Hematopoietic multipotent progenitor cell treated with erythropoietin and hydrocortisone succinate and interleukin-3 and kit ligand, for 15 days (in vitro differentiated cells): ENCODE results near the gene INS.

Experiments used
- DNase-seq: peaks from one replicate; pipeline ENCODE4 v3.0.0-alpha.2; 2015; ENCODE audit warnings: low spot score

Gene INS

DNA sequence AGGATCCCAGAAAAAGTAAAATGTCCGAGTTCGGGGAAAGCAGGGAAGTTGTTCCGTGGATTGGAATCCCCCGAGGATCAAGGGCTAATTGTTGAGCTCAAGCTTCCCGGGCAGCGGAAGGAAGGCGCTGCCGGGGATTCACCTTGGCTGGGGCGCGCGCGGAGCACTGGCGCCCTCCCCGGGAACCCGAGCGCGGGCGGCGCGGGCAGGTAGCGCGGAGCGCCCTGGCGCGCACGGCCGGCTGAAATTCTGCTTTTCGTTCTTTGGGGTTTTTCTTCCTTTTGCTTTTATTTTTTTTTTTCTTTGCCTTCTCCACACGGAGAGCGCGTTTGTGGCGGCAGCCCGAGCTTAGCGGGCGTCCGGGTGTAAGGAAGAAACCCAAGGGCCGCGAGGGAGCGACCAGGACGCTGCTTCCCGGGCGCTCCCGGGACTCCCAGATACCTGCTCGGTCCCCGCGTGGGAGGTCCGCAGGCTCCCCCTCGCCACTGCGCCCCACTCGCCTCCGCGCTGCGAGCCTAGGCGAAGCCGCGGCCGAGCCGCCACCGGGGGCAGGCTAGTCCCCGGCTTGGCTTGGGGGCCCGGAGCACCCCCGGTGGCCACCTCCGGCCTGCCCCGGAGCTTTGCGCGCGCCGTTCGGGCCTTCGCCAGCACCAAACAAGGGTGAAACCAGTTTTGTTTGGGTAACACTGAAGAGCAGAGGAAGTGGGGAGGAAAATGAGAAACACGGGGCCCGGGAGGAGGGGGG is 17.0 kb downstream of the INS start:
- no peak for DNase-seq

DNA sequence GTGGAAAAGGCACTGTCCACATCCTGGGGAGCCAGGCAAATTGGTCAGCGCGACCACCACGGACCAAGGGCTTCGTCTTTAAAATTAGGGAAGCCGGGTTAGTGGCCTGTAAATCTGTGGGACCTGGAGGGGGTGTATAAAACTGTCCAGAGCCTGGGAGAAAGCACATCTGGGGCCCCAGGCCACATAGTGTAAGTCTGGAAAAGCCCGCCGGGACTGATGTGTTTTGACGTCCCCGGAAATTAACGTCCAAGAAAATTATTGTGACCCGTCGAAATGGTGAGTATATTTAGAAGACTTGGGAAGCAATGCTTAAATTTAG is 17.6 kb downstream of the INS start:
- no peak for DNase-seq

DNA sequence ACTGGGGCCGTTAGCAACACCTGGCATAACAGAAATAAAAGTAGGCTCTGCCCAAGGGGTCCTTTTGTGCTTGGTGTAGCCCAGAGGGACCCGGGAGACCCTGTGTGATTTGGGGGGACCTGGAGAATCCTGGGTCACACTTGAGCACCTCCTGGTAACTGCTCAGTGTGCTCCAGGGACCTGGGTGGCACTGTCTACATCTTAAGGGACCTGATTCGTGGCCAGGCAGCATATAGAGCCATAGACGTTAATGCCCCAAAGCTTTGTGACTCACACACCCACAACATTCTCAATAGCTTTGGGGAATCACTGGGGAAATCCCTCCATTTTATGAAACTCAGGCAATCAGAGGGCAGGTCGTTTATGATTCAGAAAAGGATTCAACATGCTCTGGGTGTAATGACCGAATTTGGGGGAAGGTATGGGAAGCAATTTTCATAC is 18.2 kb downstream of the INS start:
- DNase-seq: no peak

DNA sequence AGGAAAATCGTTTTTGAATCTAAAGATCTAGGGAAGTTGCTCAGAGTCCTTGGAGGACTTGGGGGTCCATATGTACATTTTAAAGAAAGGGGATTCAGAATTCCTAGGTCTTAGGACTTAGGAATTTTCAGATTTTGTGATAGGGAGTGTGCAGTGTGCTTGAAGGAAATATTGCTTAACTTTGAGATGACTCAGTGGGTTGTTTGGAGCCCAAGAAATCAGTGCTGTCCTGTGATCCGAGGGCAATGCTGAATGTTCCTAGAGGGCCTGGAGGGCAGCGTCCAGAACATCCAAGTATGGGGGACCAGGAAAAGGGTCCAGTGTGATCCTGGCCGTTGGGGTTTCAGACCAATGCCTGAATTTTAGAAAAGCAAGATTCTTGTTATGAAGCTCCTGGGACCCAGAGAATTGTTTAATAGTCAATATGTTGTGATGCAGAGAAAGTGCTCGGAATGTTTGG is 18.7 kb downstream of the INS start:
- DNase-seq: no peak

DNA sequence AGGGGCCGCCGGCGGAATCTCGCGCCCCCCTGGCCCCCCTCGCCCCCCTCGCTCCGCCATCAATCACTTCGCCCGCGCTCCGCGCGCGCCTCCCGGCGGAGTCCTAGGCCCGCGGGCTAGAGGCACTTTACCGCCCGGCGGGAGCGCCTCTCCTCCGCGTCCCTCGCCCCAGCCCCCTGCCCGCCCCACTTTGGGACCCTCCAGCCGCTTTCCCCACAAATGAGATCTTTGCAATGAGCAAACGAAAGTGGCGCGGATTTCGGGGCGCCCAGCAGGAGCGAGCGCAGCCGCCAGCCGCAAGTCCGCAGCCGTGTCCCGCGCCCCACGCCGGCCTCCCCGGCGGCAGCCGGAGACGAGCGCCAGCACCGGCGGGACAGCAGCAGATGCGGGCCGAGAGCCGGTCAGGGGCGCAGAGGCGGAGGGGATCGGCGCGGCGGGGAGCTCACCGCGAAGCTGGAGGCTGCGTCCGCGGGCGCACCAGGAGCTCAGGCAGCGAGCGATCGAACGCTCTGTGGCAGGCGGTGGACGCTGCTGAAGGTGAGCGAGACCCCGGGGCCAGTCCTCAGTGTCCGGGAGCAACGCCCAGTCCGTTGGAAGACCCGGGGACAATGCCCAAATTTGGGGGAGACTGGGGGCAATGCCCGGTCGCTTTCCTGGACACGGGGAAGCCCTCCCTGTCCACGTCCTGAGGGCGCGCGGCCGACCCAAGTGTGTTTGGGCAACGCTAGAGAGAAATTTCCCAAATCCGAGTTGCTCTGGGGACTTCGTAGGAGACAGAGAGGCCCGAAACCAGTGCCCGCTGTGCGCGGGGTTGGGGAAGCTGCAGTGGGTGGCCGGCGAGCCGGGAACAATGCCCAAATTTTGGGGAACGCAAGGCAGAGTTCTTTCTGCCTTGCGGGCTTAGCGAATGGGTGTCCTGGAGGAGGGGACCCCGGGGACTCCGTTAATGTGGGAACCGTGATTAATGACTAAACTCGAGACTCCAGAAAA is 20.3 kb downstream of the INS start:
- DNase-seq: no peak

DNA sequence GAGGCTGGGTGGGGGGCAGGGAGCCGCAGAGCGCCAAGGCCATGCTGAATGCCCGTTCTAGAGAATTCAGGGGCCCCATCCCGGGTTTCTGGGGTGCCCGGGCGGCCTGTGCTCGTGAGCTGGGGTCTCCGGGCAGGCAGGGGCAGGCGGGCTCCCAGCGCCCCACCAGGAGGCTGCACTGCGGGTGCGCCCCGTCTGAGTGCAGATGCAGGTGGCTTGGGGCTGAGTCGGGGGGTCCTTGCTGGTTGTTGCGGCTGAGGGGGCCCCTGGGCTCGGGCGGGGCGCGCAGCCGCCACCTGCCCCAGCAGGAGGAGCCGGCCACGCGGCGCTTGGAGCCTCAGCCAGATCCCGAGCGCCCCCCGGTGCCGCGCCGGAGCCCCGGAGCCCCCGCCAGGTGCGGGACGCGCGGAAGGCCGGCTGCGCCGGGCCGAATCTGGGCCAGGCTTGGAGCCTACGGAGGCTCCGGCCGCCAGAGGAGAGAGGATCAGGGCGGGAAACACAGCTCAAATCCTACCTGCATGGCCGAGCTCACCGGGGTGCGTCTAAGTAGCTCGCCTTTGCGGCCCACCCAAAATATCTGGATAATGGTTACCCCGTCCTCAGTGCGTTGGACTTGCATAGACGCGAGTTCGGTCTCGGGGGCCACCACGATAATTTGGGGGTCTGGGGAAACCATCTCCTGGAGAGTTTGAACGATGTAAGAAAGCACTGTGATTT is 21.2 kb downstream of the INS start:
- no peak for DNase-seq

DNA sequence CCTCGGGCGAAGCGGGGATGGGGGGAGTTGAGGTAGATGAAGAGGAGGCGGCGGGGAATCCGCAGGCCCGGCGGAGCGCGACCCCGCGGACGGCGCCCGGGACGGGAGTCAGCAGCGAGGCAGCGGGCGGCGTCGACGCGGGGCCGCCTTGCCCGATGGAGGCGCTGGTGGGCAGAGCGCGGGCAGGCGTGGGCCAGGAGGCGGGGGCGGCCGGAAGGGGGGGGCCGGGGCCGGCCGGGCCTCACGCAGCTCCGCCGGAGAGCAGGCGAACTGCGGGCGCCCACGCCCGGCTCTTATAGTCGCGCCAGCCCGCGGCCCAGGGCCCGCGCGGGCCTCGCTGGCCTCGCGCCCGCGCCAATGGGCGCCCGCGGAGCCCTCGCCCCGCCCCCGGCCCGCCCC is 21.9 kb downstream of the INS start, which contains the start of gene IGF2:
Gene IGF2 (minus strand): TSS at position 267 of the 399 bp plus-strand sequence. CDS start 3,866 bp downstream, outside the sequence.
- no peak for DNase-seq

DNA sequence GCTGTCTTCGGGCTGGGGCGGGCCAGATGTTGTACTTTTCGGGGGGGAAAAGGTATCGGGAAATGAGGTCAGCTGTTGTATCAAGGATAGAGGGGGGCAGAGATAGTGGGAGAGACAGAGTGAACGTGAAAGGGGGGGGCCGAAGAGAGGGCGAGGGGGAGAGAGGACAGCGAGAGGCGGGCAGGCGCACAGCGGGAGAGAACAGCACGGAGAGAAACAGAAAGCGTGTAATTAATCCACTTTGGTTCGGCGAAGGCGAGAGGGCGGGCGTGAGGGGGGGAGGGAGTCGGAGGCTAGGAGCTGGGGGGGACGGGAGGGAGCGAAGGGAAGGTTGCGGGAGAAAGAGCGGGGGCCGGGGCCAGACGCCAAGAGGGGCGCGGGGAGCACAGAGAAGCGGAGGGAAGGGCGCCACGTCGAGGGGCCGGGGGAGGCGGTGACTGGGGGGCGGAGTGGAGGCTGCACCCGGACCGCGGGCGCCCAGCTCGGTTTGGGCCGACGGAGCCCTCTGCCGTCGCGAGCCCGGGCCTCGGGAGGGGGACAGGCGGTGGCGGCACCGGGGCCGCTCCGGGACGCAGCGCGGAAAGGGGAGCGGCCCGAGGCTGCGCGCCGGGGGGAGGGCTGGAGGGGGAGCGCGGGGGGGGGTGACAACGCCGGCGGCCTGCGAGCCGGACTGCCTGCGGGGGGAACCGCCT is 22.4 kb downstream of the INS start:
- DNase-seq: no peak

DNA sequence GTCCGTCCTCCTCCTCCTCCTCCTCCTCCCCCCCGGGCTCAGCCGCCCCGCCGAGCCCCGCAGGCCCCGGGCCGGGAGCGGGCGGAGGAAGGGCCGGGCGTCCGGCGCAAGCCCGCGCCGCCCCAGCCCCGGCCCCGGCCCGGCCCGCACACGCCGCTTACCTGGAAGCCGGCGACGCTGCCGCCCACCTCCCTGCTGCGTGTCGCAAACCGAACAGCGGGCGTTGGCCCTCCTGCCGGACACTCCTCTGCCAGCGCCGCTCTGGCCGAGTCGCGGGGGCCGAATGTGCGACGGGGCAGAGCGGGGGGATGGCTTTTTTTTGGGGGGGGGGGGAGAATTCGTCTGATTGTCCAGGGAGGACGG is 23.0 kb downstream of the INS start:
- DNase-seq: no peak

DNA sequence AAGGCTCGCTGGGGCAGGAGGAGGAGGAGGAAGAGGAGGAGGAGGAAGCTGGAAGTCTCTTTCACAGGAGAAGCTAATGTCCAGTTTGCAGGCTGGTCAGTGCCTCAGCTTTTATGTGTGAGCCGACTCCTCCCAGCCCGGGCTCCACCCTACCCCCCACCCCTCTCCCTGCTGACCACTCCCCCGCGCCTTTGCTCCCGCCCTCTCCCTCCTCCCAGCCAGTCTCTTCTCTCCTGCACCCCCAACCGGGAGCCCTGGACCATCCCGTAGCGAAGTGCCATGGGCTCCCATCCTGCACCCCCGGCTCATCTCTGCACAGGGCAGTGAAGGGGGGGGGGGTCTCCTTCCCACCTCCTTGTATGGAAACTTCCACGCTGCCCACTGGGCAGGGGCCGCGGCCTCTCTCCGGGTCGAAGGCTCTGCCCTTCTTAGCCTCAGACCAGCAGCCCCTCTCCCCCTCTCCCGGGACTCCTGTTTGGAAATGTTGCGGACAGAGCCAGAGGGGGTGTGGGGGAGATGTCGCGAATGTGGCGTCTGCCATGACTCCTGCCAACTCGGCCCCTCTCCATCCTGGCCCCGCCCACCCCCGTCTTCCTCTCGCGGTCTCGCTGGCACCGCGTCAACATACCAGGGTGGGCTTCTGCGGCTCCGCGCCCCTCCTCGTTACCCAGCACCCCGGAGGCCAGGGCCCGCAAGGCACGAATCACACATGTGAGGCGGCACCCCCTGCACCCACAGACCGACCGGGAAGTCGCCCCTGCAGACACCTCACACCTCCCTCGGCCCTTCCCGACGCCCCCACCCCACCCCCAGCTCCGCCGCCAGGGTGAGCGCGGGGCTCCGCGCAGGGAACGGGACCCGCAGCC is 23.6 kb downstream of the INS start:
- DNase-seq: no peak

DNA sequence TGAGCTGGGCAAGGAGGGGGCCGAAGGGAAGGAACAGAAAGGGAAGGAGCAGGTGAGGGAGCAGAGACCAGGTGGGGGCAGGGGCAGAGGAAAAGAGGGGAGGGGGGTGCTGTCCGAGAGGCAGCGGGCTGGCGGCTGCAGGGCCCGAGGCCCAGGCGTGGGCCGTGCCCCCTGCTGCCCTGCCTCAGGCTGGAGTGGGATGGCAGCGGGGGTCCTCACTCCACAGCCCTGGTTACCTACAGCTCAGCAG is 24.1 kb downstream of the INS start:
- no peak for DNase-seq

DNA sequence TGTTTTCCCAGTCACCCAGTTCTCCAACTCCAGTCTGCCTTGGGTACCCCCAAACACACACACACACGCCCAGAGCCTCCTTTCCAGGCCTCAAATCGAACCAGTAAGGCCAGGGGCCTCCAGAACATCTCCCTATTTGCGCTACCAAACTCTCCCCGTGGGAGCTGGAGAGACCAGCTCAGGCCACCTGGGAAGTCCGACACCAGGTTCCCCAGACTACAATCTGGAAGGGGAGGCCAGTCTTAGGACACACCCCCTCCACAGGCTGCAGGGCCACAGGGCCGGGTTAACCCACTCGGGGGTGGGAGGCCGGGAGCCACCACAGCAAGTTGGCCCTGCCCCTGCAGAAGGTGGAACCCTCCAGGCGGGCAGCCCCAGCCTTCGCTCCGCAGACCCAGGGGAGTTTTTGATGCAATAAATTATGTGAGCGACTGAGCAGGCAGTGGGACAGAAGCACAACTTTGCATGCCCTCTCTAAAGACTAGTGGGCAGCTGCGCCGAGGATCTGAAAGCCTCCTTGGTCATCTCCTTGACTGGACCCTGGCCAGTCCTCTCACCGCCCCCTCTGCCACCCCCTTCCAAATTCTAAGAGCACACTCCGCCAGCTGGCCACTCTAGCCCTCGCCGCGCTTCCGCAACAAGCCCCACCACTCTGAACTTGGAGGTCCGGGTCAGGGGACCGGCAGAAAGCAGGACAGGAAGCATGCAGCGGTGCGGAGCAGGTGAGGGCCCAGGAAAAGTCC is 24.6 kb downstream of the INS start:
- DNase-seq: no peak

GRCh38 chr11:2135648-2136201 is 25.3 kb downstream of the INS start:
- no peak for DNase-seq

DNA sequence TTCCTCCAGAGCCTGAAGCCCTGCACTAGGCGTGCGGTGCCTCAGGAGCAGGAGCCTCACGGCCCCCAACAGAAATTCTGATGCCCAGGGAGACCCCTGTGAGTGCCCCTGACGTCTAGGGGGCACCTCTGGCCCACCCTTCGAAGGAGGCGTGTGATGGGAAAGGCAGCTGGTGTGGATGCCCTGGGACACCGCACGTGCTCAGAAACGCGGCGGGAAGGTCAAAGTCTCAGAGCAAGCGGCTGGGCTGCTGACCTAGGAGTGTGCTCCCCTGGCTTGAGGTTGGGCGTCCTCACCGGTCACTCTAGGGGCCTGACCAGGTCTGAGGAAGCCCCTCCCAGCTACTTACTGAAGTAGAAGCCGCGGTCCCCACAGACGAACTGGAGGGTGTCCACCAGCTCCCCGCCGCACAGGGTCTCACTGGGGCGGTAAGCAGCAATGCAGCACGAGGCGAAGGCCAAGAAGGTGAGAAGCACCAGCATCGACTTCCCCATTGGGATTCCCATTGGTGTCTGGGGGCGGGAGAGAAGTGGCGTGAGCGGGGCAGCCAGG is 25.9 kb downstream of the INS start:
- no peak for DNase-seq

DNA sequence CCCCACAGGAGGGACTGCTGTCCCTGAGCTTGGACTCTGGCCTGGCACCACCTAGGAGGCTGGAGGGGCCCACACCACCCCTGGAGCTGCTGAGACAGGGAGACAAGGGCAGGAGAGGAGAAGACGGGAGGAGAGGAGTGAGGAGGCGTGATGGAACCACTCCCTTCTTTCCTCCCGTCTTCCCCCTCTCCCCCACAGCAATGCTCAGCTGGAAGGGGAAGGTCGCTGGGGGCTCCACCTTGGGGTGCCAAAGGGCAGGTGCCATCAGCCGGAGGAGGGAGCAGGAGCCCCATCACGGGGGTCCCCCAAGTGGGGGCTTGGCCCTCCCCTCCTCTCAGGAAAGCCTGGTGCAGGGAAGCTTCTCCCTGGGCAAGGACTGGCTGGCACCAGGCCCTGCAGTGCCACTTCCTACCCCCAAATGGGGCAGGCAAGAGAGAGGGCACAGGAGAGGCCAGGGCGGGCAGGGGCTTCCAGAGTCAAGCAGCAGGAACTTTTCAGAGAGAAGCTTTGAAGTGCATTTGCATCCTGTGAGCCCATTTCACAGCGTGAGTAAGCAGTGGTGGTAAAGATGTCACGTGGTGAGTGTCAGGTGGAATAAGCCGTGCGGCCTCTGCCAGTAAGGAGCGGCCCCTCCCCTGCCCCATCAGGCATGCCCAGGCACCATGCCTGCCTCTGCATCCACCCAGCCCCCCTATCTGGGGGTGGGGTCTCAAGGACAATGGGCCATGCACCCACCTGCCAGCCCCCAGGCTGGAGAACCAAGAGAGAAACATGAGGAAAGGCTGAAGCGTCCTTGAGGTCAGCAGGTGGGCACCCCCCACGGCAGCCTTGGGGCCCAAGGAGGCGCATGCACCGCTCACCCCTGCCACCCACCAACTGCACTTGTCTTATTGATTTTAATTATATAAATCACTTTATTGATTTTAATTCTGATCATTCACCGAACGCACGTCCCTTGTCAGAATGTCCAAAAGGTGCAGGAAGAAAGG is 26.7 kb downstream of the INS start:
- no peak for DNase-seq

DNA sequence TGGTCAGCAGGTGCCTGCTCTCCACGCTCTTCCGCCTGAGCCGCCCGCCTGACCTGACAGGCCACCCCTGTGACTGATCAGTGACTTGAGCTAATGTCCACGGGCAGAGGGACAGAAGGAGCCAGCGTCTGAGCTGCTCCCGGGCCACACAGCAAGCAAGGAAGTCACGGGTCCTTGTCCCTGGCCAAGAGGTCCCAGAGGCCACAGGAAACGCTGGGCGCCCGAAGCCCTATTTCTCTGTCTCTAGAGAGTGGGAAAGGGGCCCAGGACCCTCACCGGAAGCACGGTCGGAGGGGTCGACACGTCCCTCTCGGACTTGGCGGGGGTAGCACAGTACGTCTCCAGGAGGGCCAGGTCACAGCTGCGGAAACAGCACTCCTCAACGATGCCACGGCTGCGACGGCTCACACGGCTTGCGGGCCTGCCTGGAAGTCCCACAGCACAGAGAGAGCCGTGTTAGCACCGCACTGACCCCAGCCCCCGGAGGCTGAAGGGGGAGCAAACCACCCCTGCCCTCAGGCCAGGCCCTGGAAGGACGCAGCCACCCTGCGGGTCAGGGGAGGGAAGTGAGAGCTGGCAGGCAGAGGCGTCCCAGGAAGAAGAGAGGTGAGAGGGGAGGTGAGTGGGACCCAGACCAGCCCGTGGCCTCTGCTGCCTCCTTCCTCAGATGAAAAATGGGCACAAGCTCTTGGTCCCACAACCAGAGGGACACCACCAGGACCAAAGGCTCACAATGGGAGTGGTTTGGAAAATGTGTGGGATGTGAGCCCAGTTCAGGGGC is 27.6 kb downstream of the INS start:
- no peak for DNase-seq

- no peak for DNase-seq
These were observed 28.2 kb downstream of the INS start for GRCh38 chr11:2132874-2133240.

DNA sequence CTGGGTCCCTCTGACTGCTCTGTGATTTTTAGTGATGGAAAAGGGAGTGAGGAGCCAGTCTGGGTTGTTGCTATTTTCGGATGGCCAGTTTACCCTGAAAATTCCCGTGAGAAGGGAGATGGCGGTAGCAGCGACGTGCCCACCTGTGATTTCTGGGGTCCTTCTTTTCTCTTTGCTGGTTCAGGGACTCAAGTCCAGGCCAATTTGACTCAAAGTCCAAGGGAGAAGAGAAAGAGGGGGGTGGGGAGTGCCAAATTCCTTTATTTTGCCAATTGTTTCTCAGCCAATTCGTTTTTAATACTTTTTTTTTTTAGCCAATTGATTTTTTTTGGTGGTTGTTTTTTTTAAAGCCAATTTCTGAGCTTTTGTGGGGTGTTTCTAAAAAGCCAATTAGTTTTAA is 28.8 kb downstream of the INS start:
- no peak for DNase-seq
